Right lobe of liver (tissue), 6 donors: ENCODE data around the gene CYP1A1. TPM values are rescaled to one million over a fixed set of nuclear protein-coding genes. Genes with fewer than 3 reads are reported as not detected.

ENCODE experiments used
- ATAC-seq, 4 donors: fragments of 200-7000 bp; cut with Tn5 transposase; one replicate each; pipeline ENCODE4 v1.9.1; 2020; ENCODE audit warnings: mild to moderate bottlenecking in 4 of 4, moderate library complexity in 4 of 4
- DNase-seq, 3 donors: peaks; one replicate each; pipeline ENCODE4 v3.0.0-alpha.2; 2020
- H3K27ac ChIP-seq, 3 donors: fragments of 200-600 bp; one replicate each; pipeline ENCODE4 v1.8.0; 2022
- H3K27me3 ChIP-seq, 2 donors: fragments of 200-600 bp; one replicate each; pipeline ENCODE4 v1.8.0; 2022
- H3K36me3 ChIP-seq, 4 donors: fragments of 200-600 bp; sonication (generic) in 1 of 4; one replicate each; pipeline versions ENCODE4 v1.5.1 to v1.8.0; 2017 to 2022; ENCODE audit warnings: control low read depth in 1 of 4
- H3K4me1 ChIP-seq, 4 donors: fragments of 200-600 bp; sonication (generic) in 1 of 4; one replicate each; pipeline versions ENCODE4 v1.5.1 to v1.8.0; 2017 to 2022; ENCODE audit warnings: control low read depth in 1 of 4
- H3K4me3 ChIP-seq, 3 donors: fragments of 200-600 bp; one replicate each; pipeline ENCODE4 v1.8.0; 2022
- H3K9me3 ChIP-seq, 4 donors: fragments of 200-600 bp; sonication (generic) in 1 of 4; one replicate each; pipeline versions ENCODE4 v1.5.1 to v1.8.0; 2017 to 2022; ENCODE audit warnings: control low read depth in 1 of 4
- POLR2A ChIP-seq: fragments of 450-650 bp; IDR thresholded peaks from one replicate; pipeline ENCODE4 v1.6.1; 2017; ENCODE audit warnings: antibody characterized with exemption, mild to moderate bottlenecking
- WGBS: methylation state at CpG from one replicate; pipeline ENCODE4 v1.1.6; 2018; ENCODE audit warnings: low coverage, low lambda C conversion rate; ENCODE audit not compliant: insufficient coverage; ENCODE audit errors: missing lambda C conversion rate; 5-methylcytosine and 5-hydroxymethylcytosine counted together
- intact Hi-C, 2 donors: fragments of 100-400 bp; cut with DNase I; formaldehyde crosslinking; loops; one replicate each; pipeline versions ENCODE4 v1.11.2 to v1.14.1; 2022
- total RNA-seq, 6 experiments: library from RNA; depleted of rRNA in 2 of 6; stranded (reverse); fragments of >200 nt in 2 of 6; fragmentation: NEBNext Ultra II Directional in 3 of 6; extraction: Animal tissue kit (Norgen Biotek cat#: 25700) in 3 of 6; gene quantifications; one replicate each; pipeline versions ENCODE4 v1.1.0 to v1.2.4, GENCODE V29; 2016 to 2023
- TF ChIP-seq, protein P1 (sequence below), 4 donors: fragments of 200-600 bp in 3 of 4; fragments of 450-650 bp in 1 of 4; IDR thresholded peaks; one replicate each; pipeline versions ENCODE4 v1.5.1 to v1.8.0; 2016 to 2022; ENCODE audit warnings: antibody characterized with exemption in 4 of 4, mild to moderate bottlenecking in 2 of 4
- donor health status: DM: no; HTN: yes; CAD: no.
- donor health status: DM: no; HTN: no; CAD: no.
- donor health status: DM: no; HTN: no; CAD: no.
- donor health status: DM: no; HTN: yes; CAD: no.
- donor health status: DM: no; HTN: yes; CAD: no.

CYP1A1 gene
- total RNA-seq, 6 experiments from 2014 or later = 0.31 to 12.5 (median 2.9) TPM

DNA sequence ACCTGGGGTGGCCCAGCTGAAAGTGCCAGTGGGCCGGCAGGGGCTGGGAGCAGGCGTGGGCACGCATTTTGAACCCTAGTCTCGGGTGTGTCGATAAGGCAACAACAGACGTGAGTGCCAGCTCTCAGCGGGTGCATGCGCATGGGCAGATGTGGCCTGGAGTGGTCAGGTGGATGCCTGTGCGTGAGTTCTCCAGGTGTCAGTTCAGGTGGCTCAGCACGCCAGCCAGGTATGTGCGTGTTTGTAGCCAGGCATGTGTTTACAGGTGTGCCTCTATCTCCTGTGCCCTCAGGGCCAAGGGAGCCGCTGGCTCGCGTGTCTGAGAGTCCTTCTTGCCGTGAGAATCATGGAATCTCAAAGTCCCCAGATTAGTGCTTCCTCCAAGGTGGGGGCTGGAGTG is 38.1 kb upstream of the CYP1A1 start:
- peak in 3 of 4 donors; percentile 18 to 43 (median 19) for ATAC-seq
- Histone ChIP-seq H3K4me1 (peaks cover 0 to 13% (median 4%) of the 10 kb centered on the region in 4 donors), H3K27ac (no peak overlapping the region), H3K27me3 (no peaks in the 10 kb centered on the region), H3K9me3 (no peaks in the 10 kb centered on the region), H3K4me3 (no peak overlapping the region), H3K36me3 (no peaks in the 10 kb centered on the region)
- no peak for TF ChIP-seq POLR2A
- TF ChIP-seq, protein P1, sequence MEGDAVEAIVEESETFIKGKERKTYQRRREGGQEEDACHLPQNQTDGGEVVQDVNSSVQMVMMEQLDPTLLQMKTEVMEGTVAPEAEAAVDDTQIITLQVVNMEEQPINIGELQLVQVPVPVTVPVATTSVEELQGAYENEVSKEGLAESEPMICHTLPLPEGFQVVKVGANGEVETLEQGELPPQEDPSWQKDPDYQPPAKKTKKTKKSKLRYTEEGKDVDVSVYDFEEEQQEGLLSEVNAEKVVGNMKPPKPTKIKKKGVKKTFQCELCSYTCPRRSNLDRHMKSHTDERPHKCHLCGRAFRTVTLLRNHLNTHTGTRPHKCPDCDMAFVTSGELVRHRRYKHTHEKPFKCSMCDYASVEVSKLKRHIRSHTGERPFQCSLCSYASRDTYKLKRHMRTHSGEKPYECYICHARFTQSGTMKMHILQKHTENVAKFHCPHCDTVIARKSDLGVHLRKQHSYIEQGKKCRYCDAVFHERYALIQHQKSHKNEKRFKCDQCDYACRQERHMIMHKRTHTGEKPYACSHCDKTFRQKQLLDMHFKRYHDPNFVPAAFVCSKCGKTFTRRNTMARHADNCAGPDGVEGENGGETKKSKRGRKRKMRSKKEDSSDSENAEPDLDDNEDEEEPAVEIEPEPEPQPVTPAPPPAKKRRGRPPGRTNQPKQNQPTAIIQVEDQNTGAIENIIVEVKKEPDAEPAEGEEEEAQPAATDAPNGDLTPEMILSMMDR (IDR thresholded peaks at IDR 0.05) = no peak
- intact Hi-C loops = no loop called here
- 40% methylated on average over 1 of the region's 15 CpGs for WGBS
- no peak for DNase-seq

DNA sequence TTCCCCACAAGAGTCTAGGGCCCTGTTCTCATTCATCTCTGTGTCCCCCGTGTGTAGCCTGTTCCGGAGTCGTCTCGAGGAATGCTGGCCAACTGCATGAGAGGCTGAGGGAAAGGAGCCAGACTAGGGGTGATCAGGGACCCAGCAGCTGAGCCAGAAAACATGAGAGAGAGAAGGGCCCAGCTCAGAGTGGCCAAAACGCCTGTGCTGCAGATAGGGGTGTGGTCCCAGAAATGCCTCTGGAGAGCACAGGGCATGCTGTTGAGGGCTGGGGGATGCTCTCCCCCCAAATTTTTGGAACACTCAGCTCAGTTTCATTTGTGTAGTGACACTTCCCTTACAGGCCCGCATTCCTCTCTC is 37.4 kb upstream of the CYP1A1 start:
- H3K4me3 ChIP-seq = no peak overlapping the region
- DNase-seq = no peak
- no peaks in the 10 kb centered on the region for H3K27me3 ChIP-seq
- TF ChIP-seq, protein P1 (IDR thresholded peaks at IDR 0.05) = no peak
- no peak for TF ChIP-seq POLR2A
- H3K36me3 ChIP-seq = no peaks in the 10 kb centered on the region
- no peaks in the 10 kb centered on the region for H3K9me3 ChIP-seq
- intact Hi-C loops = no loop called here
- H3K4me1 ChIP-seq = peaks cover 0 to 14% (median 5%) of the 10 kb centered on the region in 4 donors
- ATAC-seq = no peak
- 25% methylated on average over 2 of the region's 6 CpGs for WGBS
- no peak overlapping the region for H3K27ac ChIP-seq

DNA sequence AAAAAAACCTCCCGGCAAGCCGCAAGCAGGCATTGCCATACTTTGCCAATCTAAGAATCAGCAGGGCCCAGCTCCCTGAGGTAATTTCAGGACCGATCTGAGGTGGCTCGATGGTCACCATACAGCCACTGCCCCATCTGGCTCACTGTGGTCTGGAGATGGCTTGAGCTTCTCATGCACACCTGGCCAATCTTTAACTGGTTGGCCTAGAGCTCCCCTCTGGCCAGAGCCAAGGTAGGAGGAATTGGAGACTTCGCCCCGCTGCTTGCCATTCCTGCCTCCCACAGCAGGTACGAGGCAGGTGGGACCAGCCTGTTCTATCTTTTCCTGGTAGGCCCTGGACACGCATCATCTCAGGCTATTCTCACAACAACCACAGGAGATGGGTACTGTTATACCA is 33.4 kb upstream of the CYP1A1 start:
- ATAC-seq (peak; percentile 71 to 85 (median 81)), DNase-seq (peak in 1 of 3 donors; percentile 57)
- Histone ChIP-seq H3K4me3 (no peak overlapping the region), H3K4me1 (peaks cover 0 to 14% (median 5%) of the 10 kb centered on the region in 4 donors), H3K27ac (no peak overlapping the region), H3K27me3 (no peaks in the 10 kb centered on the region), H3K9me3 (no peaks in the 10 kb centered on the region), H3K36me3 (peaks cover 0 to 8% (median 0%) of the 10 kb centered on the region in 4 donors)
- WGBS = 64% methylated on average over 5 of the region's 8 CpGs
- intact Hi-C loops = no loop called here
- TF ChIP-seq, protein P1 (IDR thresholded peaks at IDR 0.05) = no peak
- TF ChIP-seq POLR2A = no peak

DNA sequence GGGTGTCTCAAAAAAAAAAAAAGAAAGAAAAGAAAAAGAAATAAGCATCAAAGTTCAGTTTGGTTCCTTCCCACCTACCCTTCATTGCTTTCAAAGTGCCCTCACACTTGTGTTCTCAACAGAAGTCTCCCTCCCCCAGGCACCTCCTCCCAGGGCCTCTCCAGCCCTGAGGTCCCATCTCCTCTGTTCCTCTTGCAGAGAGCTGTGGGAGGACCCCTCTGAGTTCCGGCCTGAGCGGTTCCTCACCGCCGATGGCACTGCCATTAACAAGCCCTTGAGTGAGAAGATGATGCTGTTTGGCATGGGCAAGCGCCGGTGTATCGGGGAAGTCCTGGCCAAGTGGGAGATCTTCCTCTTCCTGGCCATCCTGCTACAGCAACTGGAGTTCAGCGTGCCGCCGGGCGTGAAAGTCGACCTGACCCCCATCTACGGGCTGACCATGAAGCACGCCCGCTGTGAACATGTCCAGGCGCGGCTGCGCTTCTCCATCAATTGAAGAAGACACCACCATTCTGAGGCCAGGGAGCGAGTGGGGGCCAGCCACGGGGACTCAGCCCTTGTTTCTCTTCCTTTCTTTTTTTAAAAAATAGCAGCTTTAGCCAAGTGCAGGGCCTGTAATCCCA is 29.4 kb upstream of the CYP1A1 start:
- intact Hi-C loops = no loop called here
- Histone ChIP-seq H3K27ac (no peak overlapping the region), H3K36me3 (peaks cover 0 to 11% (median 0%) of the 10 kb centered on the region in 4 donors), H3K27me3 (no peaks in the 10 kb centered on the region), H3K4me3 (no peak overlapping the region), H3K4me1 (peaks cover 0 to 27% (median 10%) of the 10 kb centered on the region in 4 donors), H3K9me3 (no peaks in the 10 kb centered on the region)
- DNase-seq (no peak), ATAC-seq (no peak)
- TF ChIP-seq POLR2A = no peak
- TF ChIP-seq, protein P1 (IDR thresholded peaks at IDR 0.05) = no peak
- 89% methylated on average over 11 of the region's 20 CpGs for WGBS
